Stimulated activated CD8-positive, alpha-beta memory T cell treated with anti-CD3 and anti-CD28 coated beads, Interleukin-4, amount 100 ng/mL, for 1 hour (primary cell): ENCODE results near the gene SOX6.

ENCODE experiments used
- DNase-seq, 2 donors: peaks; one replicate each; pipeline ENCODE4 v3.0.0-alpha.2; 2020; ENCODE audit warnings: low read depth in 2 of 2, low spot score in 1 of 2

Gene SOX6

DNA sequence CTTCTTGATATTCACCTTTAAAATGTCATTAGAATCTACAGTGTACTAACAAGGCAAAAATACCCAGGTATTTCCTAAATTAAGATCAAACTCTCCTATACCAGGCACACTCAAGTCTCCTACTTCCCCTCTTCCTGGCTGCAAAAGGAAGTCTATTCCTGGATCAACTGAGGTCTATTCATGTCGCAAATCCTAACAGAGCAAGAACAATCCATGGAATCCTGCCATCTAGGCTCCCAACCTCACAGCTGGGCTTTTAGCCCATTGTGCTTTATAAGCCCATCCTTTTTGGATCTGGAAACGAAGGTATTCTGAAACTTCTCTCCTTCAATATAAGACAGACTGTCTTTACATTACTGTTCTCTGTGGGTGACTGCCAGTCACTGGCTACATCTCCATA is 161.8 kb downstream of the SOX6 start:
- no peak for DNase-seq

DNA sequence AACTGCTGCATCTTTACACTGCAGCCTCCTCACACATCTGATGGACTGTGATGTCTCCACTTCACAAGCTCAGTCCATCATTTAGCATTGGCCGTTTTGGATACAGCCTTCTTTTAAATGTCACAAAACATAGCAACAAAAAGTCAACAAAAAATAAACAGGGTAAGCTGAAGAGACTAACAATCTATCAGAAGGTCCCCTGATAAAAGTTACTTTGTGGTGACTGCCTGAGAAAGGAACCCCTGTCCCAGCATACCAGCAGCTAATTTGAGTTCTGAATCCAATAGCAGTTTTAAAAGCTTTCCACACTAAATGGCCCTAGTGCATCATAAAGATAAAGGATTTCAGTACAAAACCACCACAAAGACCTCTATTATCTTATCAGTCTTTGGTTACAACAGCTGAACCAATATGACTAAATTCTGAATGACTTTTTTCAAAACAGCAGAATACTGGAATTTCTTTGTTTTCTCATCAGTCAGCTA is 162.4 kb downstream of the SOX6 start:
- no peak for DNase-seq

DNA sequence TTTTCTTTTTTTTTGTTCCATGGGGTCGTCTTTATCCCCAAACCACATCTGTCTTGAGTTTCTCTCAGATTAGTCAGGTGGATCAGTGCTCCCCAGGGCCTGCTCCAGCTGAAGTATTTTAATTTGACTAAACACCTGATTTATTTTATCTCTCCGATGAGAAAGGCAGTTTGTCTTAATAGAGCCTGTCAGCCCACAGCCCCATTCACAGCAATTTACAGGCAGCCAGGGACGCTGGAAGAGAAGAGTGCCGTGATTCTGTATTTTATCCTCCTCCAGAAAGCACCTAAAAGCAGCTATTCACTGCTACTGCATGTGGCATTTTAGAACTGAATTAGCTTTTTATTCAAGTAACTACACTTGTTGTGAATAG is 164.5 kb downstream of the SOX6 start:
- DNase-seq = no peak

DNA sequence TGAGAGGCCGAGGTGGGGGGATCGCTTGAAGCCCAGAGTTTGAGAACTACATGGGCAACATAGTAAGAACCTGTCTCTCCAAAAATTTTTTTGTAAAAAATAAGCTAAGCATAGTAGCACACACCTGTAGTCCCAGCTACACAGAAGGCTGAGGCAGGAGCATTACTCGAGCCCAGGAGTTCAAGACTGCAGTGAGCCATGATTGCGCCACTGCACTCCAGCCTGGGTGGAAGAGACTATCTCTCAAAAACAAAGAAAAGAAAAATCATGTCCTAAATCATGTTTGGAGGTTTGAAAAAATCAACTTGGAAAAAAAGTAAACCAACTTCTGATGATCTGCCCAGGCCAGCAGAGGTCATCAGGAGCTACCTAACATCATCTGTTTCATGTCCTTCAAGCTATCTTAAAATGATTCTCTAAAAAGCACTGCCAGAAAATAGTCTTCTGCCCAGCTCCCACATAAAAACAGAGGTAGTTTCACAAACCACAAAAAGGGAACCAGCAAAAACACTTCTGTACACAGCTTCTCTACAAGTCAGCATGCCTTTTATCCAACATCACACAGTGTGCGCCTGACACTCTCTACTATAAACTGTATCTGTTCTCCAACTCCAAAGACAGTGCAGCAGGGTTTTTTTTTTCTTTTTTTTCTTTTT is 165.0 kb downstream of the SOX6 start:
- no peak for DNase-seq

DNA sequence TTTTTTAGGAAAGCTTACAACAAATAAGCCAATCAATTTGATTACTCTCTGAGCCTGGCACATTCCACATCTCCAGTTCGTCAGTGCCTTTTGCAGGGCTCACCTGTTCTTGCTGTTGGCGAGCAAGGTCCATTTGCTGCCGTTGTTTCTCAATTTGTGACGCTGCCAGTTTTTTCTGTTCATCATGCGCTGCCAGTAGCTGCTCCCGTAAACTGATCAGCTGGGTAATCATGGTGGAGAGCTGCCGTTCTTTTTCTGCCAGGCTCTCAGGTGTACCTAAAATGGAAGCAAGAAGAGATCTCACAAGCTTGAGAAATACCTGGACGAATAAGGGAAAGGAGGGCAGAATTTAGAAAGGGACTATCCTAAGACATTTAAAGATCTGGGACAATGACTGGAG is 169.7 kb downstream of the SOX6 start:
- DNase-seq = no peak

DNA sequence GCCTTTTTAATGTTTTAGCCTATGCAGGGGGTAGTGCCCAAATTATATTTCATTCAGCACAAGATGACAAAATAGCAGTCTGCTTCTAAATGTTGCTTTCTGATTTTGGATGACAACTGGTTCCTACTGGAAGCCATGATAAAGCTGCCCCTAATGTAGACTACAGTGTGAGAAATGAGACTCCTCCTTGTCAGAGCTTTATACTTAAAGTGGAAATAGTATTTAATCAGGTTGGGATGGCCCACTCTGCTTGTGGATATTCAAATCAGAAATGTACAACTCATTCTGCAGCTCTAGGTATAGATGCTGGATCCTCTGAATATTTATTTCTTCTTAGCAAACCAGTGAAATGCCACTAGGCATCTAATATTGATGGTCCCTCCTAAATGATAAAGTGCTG is 171.3 kb downstream of the SOX6 start:
- DNase-seq = no peak

DNA sequence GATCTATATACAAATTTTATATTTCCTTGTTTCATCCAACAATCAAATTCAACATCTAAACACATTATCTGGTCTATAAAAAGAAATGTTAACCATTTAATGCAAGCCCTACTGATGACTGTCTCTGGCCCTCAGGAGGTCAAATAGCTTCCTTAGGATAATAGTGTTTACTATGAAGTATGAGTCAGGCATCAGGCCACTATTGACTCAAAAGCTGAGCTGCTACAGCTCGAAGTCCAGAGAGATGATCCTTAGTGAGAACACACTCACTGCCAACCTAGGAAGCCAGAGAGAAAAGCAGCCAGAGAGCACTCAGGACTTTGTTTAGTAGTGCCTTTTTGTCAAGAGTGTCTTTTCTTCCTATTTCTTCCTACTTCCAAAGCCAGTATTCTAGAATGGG is 171.8 kb downstream of the SOX6 start:
- no peak for DNase-seq

DNA sequence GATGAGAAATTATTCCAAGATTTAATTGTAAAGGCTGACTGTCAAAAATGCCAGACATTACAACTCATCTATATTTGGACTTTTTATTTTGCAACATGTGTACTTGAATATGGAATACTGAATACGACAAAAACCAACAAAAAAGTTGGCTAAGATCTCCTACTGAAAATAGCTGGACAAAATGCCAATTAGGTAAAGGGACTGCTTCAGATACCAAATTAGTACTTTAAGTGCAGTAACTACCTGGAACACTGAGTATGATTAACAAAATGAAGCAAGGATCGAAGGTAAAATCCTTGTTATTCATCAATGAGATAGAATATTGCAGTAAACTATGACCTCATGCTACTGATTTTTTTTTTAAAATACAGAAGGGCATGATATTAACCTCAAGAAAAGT is 173.8 kb downstream of the SOX6 start:
- no peak for DNase-seq

DNA sequence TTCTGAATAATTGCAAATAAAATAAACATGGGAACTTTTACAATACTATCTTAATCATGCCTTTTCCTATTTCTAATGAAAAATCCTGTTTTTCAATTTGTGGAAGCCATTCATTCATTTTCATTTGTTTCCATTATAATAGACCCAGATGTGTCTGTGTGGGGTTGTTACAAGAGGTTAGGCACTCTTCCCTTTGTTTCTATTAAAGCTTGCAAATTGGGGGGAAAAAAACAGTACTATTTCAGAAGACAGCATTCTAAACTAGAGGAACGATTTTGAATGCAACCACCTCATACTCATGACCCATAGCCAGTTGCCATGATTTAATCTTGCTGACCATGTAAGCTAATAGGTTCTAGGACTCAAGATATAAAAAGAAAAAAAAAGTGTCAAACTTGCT is 175.5 kb downstream of the SOX6 start:
- DNase-seq = no peak

DNA sequence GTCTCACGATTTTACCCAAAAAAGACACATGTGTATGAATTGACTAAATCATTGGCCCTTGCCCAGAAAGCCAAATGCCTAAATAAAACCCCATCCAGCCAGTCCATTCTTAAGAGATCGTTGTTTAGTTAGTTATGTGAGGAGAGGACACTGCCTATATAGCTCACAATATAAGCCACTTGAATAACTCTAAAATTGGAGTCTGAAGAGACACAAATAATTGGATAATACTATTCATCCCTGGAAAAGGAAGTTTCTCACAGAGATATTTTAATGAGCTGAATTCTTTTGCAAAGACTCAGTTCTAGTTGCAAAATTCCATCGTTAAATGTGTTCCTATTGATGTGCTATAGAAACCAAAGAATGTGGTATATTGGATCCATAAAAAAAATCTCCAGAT is 176.7 kb downstream of the SOX6 start:
- no peak for DNase-seq

DNA sequence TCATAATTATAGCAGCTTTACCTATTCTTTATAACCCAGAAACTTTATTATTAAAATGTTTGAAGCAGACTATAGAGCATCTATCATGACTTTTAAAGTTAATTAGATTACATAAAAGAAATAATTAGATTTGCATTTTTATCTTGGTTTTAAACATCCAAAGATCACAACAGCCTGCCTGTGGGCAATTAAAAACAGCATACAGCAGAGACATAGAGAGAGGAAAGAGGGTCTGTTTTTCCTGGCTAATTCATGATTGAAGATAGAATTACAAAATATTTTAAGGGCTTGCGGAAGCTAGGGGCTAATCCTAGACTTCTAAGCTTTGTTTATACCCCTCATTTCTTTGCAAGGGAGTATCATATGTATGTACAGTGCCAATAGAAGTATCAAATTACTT is 178.1 kb downstream of the SOX6 start:
- no peak for DNase-seq

DNA sequence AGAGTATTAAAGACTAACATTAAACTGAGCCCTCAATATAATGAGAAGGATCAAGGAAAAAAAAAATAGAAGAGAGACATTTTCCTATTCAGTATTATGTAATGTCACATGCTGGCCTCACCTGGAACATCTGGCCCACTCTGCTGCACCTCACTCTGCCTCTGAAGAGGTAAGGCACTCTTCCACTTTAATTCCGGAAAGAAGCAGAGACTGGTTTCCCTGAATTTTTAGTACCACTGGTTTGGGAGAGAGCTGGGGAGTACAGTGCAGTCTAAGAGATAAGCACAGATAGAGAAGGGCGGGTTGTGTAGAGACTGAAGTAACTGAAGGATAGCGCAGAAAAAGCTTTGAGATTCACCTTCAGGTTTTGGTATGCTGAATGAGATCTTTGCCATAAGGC is 178.7 kb downstream of the SOX6 start:
- DNase-seq = no peak

DNA sequence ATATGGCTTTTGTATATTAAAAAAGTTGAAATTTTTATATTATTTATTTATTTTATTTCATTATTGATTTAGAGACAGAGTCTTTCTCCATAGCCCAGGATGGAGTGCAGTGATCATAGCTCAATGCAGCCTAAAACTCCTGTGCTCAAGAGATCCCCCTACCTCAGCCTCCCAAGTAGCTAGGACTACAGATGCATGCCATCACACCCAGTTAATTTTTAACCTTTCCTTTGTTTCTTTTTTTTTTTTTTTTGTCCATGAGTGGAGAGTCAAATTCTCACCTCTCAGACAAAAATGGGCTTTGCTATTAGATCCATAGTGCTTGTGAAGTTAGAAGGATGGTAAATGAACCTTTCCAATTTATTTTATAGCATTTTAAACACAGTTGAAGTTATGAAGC is 182.5 kb downstream of the SOX6 start:
- no peak for DNase-seq

DNA sequence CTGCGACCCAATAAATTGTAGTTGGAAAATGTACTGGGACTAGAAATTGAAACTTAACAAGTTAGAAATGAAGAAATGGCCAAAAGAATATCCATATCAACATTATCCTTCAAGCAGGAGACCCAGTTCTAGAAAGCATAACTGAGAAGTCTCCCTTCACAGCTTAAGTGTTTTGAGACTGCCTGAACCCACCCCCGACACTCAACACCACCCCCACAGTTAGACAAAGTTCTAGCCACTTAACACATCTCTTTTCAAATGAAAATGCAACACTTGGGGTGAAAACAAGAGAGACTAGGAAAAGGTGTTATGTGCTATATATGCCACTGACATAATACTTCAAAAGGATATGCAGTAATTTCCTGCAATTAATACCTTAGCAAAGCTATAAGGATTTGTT is 184.5 kb downstream of the SOX6 start:
- no peak for DNase-seq

DNA sequence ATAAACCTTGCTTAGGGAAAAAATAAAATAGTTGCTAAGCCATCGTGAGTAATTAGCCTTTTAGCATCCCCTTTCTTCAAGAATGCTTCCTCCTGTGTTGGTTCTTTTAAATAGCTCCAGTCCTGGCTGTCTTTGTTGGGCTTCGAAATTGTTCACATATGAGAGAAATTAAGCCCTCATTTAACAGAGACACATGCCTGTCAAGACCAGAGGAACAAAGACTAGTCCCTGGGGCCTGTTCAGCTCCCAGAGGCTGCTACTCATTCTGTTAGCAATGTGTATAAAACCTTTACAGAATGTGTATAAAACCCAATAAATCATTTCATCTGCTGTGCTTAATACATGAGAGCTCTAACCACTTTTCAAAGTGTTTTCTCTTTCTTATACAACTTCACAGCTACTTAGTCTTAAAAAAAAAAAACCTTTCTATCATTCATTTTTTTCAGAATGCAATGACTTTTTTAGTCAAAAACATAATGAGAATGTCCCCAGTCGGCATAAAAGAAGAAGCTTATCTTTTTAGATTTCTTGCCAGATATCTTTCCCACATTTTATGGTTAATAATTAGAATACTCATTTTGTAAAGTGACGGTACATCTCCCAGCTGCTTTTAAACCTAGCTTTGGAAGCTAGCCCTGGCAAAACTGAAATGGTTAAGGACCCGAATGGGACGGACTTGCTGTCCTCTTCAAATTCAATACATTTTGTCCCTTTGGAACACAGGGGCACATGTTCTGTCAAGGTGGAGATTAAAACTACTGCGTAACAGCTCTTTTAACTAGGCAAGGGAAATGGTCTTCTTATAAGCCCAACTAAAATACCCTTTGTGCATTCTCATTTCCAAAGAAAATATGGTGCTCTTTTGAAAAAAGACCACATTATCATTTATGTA is 186.1 kb downstream of the SOX6 start:
- DNase-seq = no peak

DNA sequence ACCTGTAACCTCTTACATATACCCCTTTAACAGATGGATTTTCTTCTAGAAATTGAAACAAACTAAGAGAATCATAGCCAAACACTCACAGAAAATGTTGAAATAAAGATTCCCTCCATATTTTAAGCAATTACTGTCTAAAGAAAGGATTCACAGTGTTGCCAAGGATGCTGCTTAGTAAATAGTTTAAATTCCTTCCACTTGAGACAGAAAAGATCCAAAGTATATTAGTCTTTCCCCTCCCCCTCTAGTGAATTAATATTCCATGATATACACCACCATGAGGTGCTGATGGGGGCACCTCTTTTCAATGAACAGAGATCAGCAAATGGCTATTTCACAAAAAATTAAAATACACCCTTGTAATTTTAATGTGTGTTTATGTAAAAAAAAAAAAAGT is 186.8 kb downstream of the SOX6 start:
- DNase-seq = no peak

DNA sequence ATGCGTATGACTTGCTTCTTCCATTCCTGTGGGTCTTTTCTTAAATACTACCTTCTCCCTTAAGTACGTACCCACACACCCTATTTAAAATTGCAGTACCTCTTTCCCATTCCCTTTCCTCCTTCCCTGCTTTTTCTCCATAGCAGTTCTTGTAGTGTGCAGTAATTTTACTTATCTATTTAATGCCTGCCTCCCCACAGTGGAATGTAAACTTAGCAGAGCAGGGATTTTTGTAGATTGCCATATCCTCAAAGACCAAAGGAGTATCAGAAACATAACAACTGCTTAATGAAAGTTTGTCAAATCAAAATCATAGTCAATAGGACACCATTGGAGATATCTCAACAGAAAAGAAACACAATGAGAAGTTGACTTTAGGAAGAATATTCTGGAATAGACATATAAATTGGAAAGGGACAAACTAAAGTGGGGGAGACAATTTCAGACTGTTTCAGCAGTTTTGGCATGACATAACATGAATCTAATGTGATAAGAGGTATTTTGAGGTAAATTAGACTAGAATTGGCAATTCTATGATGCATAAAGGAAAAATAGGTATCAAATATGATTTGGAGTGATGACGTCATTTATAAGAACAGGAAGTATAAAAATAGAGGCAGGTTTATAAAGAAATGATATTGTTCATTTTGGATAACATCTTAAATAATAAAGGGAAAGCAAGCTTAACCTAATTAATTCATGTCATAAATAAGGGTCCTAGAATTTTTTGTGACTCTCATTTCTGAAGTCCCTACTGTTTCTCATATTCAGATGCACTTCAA is 188.4 kb downstream of the SOX6 start:
- no peak for DNase-seq

DNA sequence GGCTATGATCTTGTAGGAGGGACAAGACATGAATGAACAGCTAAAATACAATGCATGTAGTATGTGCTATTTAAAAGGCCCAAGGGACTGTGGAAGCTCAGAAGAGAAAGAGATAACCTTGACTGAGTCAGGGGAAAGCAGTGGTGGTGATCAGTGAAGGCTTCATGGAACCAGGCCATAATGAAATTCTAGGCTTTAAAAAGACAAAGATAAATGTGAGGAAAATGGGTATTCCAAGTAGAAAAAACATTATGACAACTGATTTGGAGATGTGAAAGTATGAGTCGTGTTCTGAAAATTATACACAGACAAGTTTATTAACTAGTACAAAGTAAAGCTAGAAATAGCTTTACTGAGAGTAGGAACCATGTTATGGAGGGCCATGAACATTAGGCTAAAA is 189.8 kb downstream of the SOX6 start:
- DNase-seq = no peak

DNA sequence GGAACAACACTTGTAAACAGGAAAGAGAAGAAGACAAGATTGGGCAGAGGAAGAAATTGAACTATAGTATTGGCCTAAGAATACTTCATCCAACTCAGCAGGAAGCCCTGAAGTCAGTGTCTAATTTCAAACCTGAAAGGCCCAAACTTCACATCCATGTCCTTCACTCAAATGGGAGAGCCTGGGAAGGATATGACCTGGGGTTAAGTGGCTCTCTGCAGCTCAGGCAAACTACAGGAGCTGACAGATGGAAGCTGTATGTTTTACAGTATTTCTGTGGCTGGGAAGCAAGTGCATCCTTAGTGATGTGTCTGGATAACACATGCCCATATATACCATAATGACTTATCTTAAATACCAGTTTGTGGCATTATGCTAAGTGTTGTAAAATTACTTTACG is 196.2 kb downstream of the SOX6 start:
- no peak for DNase-seq

DNA sequence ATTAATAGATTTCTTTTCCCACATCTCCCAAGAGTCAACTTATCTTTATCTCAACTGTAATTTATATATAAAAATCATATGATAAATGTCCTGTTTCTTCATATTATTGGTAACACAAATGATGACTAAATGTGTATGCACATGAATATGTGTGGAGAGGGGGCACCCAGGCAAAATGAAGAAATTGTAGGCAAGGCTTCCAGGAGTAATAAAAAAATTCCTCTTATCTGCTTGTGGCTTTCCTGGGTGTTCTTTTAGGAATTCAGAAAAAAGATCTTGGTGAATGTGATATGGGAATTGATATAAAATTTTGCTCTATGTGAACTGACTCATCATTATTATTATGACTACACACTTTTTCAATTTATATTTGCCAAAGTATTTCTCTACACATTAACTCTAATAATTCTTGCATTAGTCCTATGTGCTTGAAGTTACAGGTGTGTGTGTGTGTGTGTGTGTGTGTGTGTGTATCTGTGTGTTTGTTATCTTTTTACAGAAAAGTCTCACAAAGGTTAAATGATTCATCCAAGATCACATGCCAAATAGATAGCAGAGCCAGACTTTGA is 197.8 kb downstream of the SOX6 start:
- no peak for DNase-seq

DNA sequence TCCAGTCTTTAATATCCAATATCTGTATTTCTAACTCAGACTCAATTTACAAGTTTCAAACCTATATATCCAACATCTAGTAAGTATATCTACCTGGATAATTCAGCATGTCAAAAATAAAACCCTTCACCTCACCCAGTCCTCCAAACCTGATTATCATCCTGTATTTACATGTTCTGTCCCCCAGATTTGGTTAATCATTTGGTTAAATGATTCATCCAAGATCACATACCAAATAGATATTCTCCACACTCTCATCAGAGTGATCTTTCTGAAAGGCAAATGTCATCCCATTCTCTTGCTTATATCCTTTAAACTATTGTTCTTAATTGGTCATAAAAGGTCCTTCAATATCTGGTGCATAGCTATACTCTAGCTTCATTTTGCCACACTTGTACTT is 199.0 kb downstream of the SOX6 start:
- DNase-seq = no peak

DNA sequence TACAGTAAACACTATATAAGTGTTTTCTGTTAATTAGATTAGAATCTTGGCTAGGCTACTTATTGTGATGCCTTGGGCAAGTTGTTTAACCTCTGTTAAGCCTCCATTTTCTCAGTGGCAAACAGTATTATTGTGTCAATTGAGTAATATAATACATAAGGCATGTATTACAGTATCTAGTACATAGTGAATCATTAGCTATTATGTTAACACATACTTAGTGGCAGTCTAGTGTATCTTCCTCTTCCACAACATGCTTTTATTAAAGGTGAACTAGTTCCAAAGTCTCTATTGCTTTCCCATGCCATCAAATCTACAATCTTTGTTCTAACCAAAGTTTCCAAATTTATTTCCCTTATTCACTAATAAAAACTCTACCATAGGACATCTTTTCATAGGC is 200.9 kb downstream of the SOX6 start:
- DNase-seq = no peak
